Measurements from ENCODE around the gene ITGA1. TPM values are rescaled to one million over a fixed set of nuclear protein-coding genes. Genes with fewer than 3 reads are reported as not detected.

Gene ITGA1
- polyA plus RNA-seq, 1 donor (not counting 4 experiments of a cell fraction or from before 2014, with no cell fraction given), result 1.4 TPM

DNA sequence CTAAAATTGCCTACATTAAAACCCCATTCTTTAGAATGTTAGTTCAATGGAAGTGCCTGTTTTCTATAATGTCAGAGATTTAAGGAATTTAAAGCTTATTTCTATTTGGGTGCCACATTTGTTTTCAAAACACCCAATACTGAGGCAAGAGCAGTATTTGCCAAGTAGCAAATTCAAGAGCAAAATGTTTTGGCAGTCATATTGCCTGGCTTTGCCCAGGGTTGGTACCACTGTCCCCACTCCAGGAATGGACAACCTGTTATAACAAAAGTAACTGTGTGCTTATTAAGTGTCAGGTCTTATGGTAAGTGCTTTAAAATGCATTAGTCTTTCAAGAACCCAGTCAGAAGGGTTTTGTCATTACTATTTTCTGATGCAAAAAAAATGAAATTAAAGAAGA, 19.3 kb downstream of the ITGA1 start:
- dilution Hi-C loops (cut with MboI; ENCODE audit: extremely low pct_ligation_motif_present, low sequenced_read_pairs), result no loop called here
- no peak overlapping the region for H3K4me2 ChIP-seq (ENCODE audit: control insufficient read depth, extremely low read depth, insufficient read depth, low read depth, low read length)

DNA sequence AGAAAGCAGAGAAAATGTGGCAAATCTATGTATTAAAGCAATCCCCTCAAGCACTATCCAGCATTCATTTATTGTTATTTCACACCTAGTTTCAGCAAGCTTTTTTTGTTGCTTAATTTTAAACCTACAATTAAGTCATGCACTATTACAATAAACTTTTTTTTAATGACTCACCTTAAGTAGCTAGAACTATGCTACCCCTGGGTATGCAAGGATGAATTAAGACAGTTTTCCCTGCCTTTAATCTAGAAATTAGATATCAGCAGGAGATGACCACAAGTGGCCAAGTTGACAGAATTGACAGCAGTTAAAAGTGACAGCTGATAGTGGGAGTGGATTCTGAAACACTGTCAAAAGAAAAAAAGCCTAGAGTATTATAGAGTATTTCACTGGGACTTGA, 20.0 kb downstream of the ITGA1 start:
- Histone ChIP-seq H2AFZ (ENCODE audit: control insufficient read depth, low read length) (no peak overlapping the region), H3K27ac (ENCODE audit: control insufficient read depth, insufficient read depth, low read length) (no peak overlapping the region), H3K9me1 (ENCODE audit: control insufficient read depth, extremely low read depth, insufficient read depth, low read length) (no peaks in the 10 kb centered on the region), H3K4me1 (ENCODE audit: control insufficient read depth, extremely low read depth, insufficient read depth, low read length) (peaks cover 4% of the 10 kb centered on the region), H3K79me2 (ENCODE audit: control insufficient read depth, insufficient read depth, low read length) (peaks cover 18% of the 10 kb centered on the region), H3K4me2 (ENCODE audit: control insufficient read depth, extremely low read depth, insufficient read depth, low read depth, low read length) (no peak overlapping the region), H3K4me3 (ENCODE audit: control insufficient read depth in 2 of 3, extremely low read depth in 1 of 3, insufficient read depth in 2 of 3, low read depth in 1 of 3, low read length in 3 of 3) (no peak overlapping the region), H3K27me3 (ENCODE audit: control insufficient read depth, extremely low read depth, insufficient read depth, low read length) (no peaks in the 10 kb centered on the region), H3K36me3 (ENCODE audit: control insufficient read depth in 2 of 2, extremely low read depth in 1 of 2, insufficient read depth in 2 of 2, low read length in 2 of 2) (peaks cover 0 to 2% of the 10 kb centered on the region in 2 experiments), H4K20me1 (ENCODE audit: control insufficient read depth, extremely low read depth, insufficient read depth, low read length) (no peaks in the 10 kb centered on the region), H3K9me3 (ENCODE audit: control insufficient read depth, low read depth, low read length) (no peaks in the 10 kb centered on the region), H3K9ac (ENCODE audit: control insufficient read depth, extremely low read depth, insufficient read depth, low read length) (no peak overlapping the region)
- dilution Hi-C loops (cut with MboI; ENCODE audit: extremely low pct_ligation_motif_present, low sequenced_read_pairs), result no loop called here
- TF ChIP-seq EZH2 (IDR thresholded peaks at IDR 0.05; ENCODE audit: low read length), result no peak
- TF ChIP-seq, protein P1, sequence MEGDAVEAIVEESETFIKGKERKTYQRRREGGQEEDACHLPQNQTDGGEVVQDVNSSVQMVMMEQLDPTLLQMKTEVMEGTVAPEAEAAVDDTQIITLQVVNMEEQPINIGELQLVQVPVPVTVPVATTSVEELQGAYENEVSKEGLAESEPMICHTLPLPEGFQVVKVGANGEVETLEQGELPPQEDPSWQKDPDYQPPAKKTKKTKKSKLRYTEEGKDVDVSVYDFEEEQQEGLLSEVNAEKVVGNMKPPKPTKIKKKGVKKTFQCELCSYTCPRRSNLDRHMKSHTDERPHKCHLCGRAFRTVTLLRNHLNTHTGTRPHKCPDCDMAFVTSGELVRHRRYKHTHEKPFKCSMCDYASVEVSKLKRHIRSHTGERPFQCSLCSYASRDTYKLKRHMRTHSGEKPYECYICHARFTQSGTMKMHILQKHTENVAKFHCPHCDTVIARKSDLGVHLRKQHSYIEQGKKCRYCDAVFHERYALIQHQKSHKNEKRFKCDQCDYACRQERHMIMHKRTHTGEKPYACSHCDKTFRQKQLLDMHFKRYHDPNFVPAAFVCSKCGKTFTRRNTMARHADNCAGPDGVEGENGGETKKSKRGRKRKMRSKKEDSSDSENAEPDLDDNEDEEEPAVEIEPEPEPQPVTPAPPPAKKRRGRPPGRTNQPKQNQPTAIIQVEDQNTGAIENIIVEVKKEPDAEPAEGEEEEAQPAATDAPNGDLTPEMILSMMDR (optimal IDR thresholded peaks at IDR 0.05 in 1 of 3, IDR thresholded peaks at IDR 0.05 in 1 of 3, conservative IDR thresholded peaks at IDR 0.05 in 1 of 3; ENCODE audit: extremely low read depth in 1 of 3, insufficient read depth in 2 of 3, low read length in 3 of 3), result no peak
- FAIRE-seq, result no peak
- no peak for DNase-seq (ENCODE audit: low read depth, low spot score)

More for the DNA sequence above, 19.3 kb downstream of the ITGA1 start:
- H2AFZ ChIP-seq (ENCODE audit: control insufficient read depth, low read length), result no peak overlapping the region
- peaks cover 25% of the 10 kb centered on the region for H3K79me2 ChIP-seq (ENCODE audit: control insufficient read depth, insufficient read depth, low read length)
- H3K36me3 ChIP-seq (ENCODE audit: control insufficient read depth in 2 of 2, extremely low read depth in 1 of 2, insufficient read depth in 2 of 2, low read length in 2 of 2), result peaks cover 0 to 2% of the 10 kb centered on the region in 2 experiments
- H3K4me3 ChIP-seq (ENCODE audit: control insufficient read depth in 2 of 3, extremely low read depth in 1 of 3, insufficient read depth in 2 of 3, low read depth in 1 of 3, low read length in 3 of 3), result no peak overlapping the region
- peaks cover 4% of the 10 kb centered on the region for H3K4me1 ChIP-seq (ENCODE audit: control insufficient read depth, extremely low read depth, insufficient read depth, low read length)
- peaks cover 4% of the 10 kb centered on the region for H4K20me1 ChIP-seq (ENCODE audit: control insufficient read depth, extremely low read depth, insufficient read depth, low read length)
- H3K9ac ChIP-seq (ENCODE audit: control insufficient read depth, extremely low read depth, insufficient read depth, low read length), result no peak overlapping the region
- TF ChIP-seq, protein P1 (optimal IDR thresholded peaks at IDR 0.05 in 1 of 3, IDR thresholded peaks at IDR 0.05 in 1 of 3, conservative IDR thresholded peaks at IDR 0.05 in 1 of 3; ENCODE audit: extremely low read depth in 1 of 3, insufficient read depth in 2 of 3, low read length in 3 of 3), result no peak
- TF ChIP-seq EZH2 (IDR thresholded peaks at IDR 0.05; ENCODE audit: low read length), result no peak
- DNase-seq (ENCODE audit: low read depth, low spot score) (no peak), FAIRE-seq (no peak)
- no peaks in the 10 kb centered on the region for H3K27me3 ChIP-seq (ENCODE audit: control insufficient read depth, extremely low read depth, insufficient read depth, low read length)
- no peaks in the 10 kb centered on the region for H3K9me3 ChIP-seq (ENCODE audit: control insufficient read depth, low read depth, low read length)
- H3K27ac ChIP-seq (ENCODE audit: control insufficient read depth, insufficient read depth, low read length), result no peak overlapping the region
- no peaks in the 10 kb centered on the region for H3K9me1 ChIP-seq (ENCODE audit: control insufficient read depth, extremely low read depth, insufficient read depth, low read length)
